GOT3 (cell line): ENCODE measurements around the gene PIK3R5.
"Not testable (repeated sequence)": the region's sequence is repeated elsewhere in the genome, so short reads cannot be mapped to it uniquely, and the experiment has no call there.

Source experiments
- DNase-seq: peaks from one replicate; lab custom pipeline; 2025; ENCODE audit warnings: mixed read lengths; lab: John Stamatoyannopoulos, UW

PIK3R5 gene

DNA sequence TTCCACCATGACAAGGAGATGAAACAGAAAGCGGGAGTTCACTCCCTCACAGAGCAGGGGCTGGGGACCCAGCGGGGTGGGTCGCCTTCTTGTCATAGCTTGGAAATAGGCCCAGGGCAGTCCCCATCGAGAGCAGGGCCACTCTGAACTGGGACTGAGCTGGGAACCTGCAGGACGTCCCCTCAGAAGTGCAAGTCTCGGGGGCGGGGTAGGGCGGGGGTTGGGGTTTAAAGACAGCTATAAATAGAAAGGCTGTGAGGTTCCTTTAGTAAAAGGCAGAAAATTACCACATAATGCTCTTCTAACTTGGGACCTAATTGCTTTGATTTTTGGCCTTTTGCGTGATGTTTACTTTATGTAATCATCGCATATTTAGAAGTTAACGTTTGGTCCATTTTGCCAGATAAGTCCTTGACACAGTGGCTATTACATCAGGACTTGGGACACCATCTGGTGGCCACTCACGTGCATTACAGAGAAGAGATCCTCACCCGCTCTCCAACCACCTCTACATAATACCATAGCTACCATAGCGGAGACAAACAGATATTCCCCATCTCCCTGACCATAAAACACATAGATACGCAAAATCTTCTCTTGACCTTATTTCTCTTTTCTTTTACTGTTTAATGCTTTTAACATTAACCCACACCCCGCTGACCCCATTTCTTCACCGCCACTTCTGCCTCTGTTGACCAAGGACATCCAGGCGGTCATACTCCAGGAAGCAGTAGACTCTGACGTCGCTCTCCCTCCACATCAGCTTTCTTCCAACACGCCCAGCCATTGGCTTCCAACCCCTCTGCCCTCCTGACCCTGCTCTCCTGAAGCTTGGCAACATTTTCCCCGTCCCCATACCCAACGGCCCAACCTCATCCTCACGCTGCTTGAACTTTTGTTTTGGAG is 70.6 kb downstream of the PIK3R5 start:
- DNase-seq, result no peak

GRCh38 chr17:8894202-8894671 is 71.3 kb downstream of the PIK3R5 start:
- no peak for DNase-seq

- no peak for DNase-seq
Observed at GRCh38 chr17:8893621-8894201, 71.8 kb downstream of the PIK3R5 start.

DNA sequence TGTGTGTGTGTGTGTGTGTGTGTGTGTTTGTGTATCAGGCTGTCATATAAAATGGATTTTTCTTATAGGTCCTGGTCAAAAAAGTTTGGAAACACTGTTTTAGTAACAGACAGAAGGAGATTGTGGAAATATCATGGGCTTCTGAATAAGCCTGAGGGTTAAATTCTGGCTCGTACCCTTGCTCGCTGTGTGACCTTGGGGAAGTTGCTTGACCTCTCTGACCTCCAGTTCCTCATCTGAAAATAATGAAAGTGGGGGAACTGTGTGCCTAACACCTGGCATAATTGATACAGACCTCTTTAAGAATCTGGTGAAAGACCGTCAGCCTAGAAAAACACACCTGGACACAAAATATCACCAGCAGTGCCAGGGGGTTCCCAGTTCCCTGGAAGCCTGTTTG is 72.4 kb downstream of the PIK3R5 start:
- no peak for DNase-seq

DNA sequence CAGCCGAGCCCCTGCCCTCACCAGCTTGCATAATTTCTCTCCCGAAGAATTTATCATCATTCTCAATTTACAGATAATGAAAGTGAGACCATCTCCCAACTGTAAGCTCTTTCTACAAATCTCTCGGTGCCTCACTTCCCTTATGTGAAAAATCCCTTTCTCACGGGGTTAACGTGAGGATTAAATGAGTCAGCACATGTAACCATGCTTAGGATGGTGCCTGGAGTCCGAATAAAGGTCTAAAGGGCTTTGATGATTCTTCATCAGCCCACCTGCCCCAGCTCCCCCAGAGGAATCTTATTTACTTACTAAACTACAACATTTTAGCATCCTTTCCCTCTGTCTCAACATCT is 73.2 kb downstream of the PIK3R5 start:
- DNase-seq, result no peak

DNA sequence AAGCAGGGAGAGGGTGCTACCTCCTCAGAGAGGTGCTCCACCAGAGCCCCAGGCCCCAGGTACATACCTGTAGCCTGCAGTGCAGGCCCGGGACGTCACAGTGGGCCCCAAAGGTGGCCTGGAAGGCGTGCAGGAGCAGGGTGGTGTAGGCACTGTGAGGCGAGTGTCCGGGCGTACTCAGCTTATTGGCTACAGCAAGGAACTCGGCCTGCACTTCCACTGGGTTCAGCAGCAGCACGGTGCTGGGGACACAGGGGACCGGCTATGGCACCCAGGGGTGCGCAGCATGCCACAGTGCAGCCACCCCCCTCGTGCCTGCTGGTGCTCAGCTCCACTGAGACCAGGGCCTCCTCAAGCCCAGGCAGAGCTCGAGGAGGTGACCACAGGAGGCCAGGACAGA is 74.8 kb downstream of the PIK3R5 start:
- no peak for DNase-seq

GRCh38 chr17:8889458-8890210 is 75.9 kb downstream of the PIK3R5 start:
- no peak for DNase-seq

DNA sequence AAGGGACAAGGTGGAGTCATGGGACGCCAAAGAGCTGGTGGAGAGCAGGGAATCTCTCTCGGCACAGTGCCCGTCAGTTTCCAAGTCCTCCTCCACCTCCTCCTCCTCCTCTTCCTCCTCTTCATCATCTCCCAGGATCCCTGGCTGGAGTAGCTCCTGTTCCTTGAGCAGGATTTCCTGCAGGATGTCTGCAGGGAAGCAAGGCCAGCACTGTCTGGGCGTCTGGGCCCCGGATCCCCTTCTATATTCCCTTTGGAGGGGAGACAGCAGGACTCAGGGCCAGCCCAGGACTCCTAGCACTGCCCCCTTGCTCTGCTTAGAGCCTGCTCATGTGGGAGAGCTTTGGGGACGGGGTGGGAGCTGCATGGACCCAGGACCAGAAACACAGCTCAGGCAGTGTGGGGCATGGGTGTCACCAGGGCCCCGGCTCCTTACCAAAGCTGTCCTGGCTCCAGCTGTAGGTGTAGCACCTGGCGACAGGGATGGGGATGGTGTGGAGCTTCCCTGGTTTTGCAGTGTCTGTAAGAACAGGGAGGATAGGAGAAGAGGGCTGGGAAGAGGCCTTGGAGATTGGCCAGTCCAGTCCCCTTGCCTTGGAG is 76.7 kb downstream of the PIK3R5 start:
- DNase-seq, result no peak

DNA sequence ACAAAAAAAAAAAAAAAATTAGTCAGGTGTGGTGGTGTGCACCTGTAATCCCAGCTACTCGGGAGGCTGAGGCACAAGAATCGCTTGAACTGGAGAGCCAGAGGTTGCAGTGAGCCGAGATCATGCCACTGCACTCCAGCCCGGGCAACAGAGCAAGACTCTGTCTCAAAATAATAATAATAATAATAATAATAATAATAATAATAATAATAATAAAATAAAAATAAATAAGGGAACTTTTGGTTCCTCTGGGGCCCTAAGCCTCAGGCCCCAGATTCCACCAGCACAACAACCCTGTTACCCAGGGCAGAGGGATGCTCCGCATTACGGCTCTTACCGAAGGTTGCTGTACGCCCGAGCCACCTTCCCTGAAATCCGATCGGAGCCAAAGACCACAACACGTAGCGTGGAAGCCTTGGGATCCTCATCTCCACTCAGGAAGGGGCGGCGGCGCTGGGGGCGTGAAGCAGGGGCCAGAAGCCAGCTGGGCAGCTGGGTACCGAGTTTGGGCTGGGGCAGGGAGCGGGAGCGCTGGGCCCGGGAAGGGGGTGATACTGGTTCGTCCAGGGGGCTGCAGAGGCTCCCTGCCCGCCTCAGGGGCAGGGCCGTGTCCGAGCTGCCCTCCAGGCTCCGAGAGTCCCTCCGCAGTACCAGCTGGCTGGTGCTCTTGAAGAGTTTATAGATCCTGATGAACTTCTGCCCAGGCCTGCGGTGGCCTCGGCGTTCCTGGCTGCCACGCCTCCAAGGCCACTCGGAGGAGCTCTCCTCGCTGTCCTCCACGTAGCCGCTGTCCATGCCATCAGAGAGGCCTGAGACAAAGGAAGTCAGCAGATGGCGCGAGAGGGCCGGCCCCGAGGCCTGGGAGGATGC is 77.4 kb downstream of the PIK3R5 start:
- no peak for DNase-seq

- DNase-seq, result no peak
Observed at GRCh38 chr17:8887301-8887700, 78.2 kb downstream of the PIK3R5 start.

- no peak for DNase-seq
Observed at GRCh38 chr17:8885967-8886684, 79.4 kb downstream of the PIK3R5 start.

DNA sequence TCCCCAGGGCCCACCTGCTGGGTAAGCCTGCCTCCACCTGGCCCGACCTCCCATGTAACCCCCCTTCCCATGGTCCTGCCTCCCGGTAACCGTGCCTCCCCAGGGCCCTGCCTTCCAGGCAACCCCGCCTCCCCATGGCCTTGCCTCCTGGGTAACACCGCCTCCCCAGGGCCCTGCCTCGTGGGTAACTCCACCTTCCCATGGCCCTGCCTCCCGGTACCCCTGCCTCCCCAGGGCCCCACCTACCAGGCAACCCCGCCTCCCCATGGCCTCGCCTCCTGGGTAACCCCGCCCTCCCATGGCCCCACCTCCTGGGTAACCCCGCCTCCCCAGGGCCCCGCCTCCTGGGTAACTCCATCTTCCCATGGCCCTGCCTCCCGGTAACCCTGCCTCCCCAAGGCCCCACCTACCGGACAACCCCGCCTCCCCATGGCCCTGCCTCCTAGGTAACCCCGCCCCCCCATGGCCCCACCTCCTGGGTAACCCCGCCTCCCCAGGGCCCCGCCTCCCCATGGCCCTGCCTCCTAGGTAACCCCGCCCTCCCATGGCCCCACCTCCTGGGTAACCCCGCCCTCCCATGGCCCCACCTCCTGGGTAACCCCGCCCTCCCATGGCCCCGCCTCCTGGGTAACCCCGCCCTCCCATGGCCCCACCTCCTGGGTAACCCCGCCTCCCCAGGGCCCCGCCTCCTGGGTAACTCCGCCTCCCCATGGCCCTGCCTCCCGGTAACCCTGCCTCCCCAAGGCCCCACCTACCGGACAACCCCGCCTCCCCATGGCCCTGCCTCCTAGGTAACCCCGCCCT is 80.1 kb downstream of the PIK3R5 start:
- not testable (repeated sequence) for DNase-seq

- no peak for DNase-seq
Observed at GRCh38 chr17:8884336-8884990, 81.0 kb downstream of the PIK3R5 start.

GRCh38 chr17:8883353-8883752 is 82.2 kb downstream of the PIK3R5 start:
- DNase-seq, result no peak

DNA sequence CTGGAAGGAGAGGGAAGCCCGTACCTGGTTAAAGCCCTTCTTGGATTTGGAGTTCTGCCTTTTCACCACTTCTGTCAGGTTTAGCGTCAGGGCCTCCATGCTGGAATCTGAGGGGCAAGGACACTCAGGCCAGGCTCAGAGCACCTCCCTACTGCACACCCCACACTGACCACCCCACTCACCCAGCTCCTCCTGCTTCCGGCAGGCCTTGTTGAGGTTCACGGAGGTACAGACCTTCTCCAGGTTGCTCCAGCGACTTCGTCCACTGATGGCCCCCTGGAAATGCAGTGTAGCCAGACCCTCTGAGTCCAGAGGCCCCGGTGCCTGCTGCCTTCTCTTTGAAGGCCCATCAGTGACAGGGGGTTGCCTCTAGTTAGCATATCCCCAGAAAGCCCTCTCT is 83.9 kb downstream of the PIK3R5 start:
- no peak for DNase-seq

DNA sequence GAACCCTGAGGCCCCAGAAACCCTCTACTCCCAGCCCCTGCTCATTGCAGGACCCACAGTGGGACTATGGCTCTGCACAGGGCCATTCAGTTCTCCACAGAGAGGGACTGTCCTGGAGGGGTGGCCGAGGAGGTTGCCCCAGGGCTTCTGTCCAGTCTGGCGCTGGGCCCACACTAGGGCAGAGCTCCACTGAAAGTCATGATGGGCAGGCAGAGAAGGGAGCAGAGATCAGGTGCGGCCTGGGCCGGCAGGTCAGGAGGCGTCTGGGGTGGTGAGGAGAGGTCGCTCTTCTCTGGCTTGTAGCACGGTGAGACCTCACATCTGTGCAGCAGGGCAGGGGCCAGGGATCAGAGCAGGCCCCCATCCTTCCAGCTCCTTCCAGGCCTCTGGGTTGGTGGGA is 85.0 kb downstream of the PIK3R5 start:
- no peak for DNase-seq

DNA sequence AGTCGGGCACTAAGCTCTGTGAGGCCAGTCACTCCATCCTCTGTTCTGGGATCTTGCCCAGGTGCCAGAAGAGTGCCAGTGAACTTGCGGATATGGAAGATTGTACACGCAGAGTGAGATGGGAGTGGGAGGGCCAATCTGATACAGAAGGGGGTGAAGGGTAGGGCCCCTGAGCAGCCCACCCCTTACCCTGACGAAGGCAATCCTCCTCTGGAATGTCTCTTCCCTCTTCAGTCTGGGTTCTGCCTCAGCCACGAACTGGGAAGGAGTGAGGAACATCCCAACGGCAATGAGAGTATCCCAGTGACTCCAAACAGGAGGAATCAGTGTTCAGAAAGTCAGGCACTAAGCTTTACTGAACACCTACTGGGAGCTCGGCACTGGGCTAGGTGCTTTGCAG is 86.1 kb downstream of the PIK3R5 start:
- DNase-seq, result no peak

GRCh38 chr17:8877984-8878383 is 87.5 kb downstream of the PIK3R5 start:
- no peak for DNase-seq

GRCh38 chr17:8875957-8876356 is 89.5 kb downstream of the PIK3R5 start:
- DNase-seq, result no peak
